Measurements from ENCODE around the gene GALNT7. TPM values are rescaled to one million over a fixed set of nuclear protein-coding genes. Genes with fewer than 3 reads are reported as not detected.

The GALNT7 gene
- total RNA-seq, 4 donors from 2014 or later: 7.6 to 11.4 (median 9.5) TPM

DNA sequence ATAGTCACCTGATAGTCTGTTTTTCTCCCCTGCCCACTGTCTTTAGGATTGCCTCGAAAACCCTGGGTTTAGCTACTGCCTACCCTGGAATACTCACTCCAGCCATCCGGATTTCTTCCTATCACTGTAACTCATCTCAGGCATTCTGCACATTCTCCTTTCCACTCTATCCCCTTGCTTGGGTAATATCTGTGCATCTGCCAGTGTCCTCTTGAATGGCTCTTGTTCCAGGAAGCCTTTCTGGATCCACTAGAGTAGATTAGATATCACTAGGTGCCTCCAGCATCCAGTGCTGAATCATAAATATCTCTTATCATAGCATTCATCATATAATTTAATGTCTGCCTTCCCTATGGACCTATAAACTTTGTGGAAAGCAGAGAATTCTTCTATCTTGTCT, 17.1 kb upstream of the GALNT7 start:
- TF ChIP-seq, protein P1, sequence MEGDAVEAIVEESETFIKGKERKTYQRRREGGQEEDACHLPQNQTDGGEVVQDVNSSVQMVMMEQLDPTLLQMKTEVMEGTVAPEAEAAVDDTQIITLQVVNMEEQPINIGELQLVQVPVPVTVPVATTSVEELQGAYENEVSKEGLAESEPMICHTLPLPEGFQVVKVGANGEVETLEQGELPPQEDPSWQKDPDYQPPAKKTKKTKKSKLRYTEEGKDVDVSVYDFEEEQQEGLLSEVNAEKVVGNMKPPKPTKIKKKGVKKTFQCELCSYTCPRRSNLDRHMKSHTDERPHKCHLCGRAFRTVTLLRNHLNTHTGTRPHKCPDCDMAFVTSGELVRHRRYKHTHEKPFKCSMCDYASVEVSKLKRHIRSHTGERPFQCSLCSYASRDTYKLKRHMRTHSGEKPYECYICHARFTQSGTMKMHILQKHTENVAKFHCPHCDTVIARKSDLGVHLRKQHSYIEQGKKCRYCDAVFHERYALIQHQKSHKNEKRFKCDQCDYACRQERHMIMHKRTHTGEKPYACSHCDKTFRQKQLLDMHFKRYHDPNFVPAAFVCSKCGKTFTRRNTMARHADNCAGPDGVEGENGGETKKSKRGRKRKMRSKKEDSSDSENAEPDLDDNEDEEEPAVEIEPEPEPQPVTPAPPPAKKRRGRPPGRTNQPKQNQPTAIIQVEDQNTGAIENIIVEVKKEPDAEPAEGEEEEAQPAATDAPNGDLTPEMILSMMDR (IDR thresholded peaks at IDR 0.05): no peak
- ATAC-seq (ENCODE audit: low FRiP score) (no peak), DNase-seq (ENCODE audit: low spot score) (no peak)

DNA sequence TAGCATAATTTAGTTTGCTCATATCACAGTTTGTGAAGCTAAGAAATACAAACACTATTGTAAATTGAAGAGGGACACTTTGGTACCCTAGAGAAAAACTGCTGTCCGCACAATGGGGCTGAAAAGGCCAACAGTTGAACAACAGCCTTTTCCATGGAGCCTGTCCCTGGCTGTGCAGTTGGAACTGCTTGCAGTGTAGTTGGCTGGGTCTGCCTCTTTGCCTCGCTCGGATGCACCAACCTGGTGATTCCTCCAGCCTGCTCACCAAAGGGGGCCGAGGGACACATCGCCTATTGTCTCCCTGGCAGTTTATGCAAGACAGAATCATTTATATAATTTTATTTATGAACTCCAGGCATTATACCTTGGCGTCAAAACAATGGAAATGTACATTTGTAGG, 16.5 kb upstream of the GALNT7 start:
- TF ChIP-seq, protein P1 (IDR thresholded peaks at IDR 0.05): no peak
- ATAC-seq (ENCODE audit: low FRiP score) (no peak), DNase-seq (ENCODE audit: low spot score) (no peak)

DNA sequence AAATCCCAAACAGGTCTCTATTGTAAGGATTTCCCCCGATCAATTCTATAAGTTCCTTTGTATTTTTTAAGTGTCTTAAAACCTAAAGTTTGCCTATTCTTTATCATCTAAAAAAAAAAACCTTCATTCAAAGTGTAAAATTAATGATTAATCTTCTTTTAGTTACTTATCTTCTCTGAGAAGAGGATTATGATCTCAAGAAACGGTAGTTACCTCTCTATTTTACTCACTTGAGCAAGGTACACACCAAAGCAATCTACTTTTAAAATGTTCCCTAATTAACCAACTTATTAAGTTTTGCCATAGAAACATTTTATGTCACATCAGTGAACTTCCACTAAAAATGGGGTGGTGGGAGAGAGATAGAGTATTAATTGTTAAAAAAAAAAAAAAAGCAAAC, 15.2 kb upstream of the GALNT7 start:
- DNase-seq (ENCODE audit: low spot score) (no peak), ATAC-seq (ENCODE audit: low FRiP score) (no peak)
- TF ChIP-seq, protein P1 (IDR thresholded peaks at IDR 0.05): no peak

DNA sequence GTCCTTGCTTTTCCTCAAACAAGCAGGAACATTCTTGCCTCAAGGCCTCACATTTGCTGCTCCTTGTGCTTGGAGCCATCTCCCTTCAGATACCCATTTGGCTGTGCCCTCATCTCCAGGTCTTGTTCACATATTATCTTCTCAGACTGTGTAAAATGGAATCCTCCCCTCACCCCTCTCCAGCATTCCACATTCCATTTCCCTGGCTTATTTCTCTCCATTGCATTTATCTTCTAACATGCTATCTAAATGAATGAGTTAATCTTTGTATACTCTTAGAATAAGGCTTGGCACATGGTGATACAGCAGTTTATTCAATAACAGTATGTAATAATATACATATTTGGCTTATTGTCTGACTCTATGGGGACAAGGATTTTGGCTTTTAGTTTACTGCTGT, 8.8 kb upstream of the GALNT7 start:
- ATAC-seq (ENCODE audit: low FRiP score) (no peak), DNase-seq (ENCODE audit: low spot score) (no peak)
- TF ChIP-seq, protein P1 (IDR thresholded peaks at IDR 0.05): no peak

DNA sequence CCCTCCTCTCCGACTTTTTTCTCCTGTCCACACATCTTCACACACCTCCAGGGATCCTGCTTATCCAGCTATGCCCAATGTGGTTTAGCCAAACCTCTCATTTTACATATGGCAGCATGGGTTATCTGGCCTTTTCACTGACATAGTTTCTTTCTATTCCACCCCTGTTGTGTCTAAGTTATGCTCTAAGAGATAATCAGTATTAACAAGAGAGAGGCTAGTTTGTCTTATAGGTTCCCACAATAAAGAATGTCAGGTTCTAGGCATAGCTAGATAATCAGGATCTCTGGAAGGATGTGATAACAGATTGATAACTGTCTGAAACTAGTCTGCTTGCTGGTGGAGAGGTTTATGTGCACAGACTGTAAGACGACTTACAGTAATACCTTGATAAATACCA, 7.7 kb upstream of the GALNT7 start:
- DNase-seq (ENCODE audit: low spot score) (no peak), ATAC-seq (ENCODE audit: low FRiP score) (no peak)
- TF ChIP-seq, protein P1 (IDR thresholded peaks at IDR 0.05): no peak

DNA sequence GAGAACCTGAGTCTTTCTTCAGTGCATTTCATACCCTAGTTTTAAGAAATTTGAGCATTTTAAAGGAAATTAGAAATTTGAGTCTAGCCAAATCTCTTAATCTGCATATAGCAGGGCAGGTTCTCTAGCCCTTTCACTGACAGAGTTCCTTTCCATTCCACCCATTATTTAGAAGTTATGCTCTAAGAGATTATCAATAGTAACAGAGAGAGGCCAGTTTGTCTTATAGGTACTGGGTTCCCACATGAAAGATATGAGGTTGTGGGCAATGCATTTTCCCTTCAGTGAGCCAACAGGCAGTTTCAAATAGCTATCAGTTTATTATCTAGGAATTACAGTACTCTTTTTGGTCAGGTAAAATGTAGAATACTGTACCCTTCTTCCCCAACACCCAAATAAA, 7.3 kb upstream of the GALNT7 start:
- ATAC-seq (ENCODE audit: low FRiP score) (no peak), DNase-seq (ENCODE audit: low spot score) (no peak)
- TF ChIP-seq, protein P1 (IDR thresholded peaks at IDR 0.05): no peak

DNA sequence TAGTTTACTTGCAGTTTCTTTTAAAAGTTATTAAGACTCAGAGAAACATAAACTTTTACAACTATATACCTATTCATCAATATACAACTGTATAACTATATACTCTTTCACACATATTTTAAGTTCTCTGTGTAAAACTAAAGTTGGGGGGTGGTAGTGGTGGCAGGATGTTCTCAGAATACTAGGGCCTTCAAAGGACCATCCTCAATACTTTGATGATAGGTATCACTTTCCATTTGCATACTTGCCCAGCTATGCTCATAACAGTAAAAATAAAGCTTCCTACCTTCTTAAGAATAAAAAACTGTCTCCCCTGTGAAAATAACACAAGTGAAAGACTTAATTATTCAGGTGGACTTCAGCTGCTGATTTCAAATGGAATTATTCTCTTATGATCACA, 2.9 kb upstream of the GALNT7 start:
- no peak for ATAC-seq (ENCODE audit: low FRiP score)
- TF ChIP-seq, protein P1 (IDR thresholded peaks at IDR 0.05): no peak
- DNase-seq (ENCODE audit: low spot score): no peak
